ENCODE data around the gene FRMD4A.

FRMD4A gene

DNA sequence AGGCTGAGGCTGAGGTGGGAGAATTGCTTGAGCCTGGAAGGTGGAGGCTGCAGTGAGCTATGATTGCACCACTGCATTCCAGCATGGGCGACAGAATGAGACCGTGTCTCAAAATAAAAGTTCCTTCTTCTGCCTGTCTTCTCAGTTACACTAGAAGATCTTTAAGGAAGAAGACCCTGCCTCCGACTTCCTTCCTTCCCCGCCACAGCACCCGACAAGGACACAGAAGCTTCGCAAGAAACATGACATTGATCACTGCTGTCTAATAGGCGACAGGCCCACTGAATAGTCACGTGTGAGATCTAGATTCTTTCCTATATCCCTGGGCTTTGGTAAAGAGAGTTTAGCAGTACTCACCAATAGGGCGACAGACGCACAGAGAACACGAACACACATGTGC is 625.8 kb downstream of the FRMD4A start:
- DNase-seq (ENCODE audit: low read depth in 2 of 2), result no peak

DNA sequence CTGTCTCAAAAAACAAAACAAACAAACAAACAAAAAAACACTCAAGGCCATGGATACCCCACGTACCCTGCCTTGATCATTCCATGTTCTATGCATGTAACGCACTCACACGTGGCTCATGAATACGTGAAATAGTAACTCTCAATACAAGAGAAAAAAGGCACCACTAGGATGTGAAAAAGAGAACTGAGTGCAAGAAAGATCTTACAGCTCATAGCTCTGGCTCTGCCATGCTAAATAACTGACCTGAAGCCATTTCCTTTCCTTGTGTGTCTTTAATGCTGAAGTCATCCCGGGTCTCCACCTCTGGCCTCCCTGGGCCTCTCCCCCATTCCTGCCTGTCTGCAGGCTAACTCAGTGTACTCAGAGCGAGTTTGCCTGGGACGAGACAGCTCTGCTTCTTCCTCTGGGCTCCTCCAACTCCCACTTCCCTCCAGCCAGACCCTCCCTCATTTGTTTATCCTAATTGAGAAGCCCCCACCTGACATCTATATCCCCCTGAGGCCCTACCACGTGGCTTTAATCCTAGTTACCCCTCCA is 626.7 kb downstream of the FRMD4A start:
- no peak for DNase-seq (ENCODE audit: low read depth in 2 of 2)

DNA sequence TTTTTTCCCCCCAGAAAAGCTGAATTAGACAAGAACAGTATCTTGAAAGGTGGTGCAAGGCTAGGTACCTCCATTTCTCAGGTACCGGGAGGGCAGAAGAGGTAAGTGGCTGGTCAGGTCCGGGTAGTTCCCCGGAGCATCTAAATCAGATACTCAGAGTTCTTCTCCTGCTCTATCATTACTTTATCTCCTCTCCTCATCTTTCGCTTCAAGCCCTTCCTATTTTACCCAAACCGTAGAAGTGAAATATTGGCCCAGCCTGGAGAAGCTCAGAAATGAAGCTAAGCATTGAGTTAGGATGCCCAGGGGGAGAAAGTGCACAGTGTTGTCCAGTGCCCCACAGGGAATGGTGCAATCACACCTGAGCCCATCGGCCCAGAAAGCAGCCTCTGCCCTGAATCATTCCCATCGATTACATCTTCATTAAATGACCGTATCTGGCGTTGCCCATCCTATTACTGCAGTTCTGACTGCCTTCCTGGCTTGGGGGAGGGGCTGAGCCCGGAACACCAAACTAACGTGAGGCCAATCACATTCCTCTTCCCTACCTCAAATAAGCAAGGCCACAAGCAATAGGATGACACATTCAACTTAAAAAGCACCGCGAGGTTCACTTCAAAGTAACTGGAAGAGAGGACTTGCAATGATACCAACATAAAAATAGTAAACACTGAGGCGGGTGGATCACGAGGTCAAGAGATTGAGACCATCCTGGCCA is 627.5 kb downstream of the FRMD4A start:
- DNase-seq (ENCODE audit: low read depth in 2 of 2), result no peak

DNA sequence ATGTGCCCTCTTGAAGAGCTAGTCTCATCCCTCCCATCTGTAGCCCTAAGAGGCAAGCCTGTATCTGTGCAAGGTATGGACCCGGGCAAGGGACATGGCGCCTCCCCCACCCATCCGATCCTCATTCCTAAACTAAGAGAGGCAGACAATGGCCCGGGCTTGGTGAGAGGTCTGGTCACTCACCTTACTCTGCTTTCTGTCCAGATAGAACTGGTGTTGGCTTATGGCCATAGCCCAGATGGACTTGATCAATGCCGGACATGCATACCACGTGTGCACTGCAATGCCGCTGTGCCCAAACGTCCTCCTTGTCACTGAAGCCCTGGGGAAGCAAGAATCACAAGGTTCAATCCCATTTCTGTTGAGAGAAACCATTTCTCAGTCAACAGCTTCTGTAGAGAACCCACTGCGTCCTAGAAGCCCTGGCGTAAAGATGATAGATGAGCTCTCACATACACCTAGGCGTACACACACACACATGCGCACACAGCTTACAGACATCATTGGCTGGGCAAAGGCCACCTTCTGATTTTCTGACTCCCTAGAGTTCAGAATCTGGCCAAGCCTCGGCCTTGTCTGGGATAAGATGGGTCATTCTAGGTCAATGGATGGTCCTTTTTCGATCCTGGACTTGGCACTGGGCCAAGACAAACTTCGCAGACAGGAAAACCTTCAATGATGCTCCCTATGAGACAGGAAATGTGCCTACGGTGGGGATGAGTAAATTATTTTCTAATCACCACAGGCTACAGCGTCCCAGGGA is 629.4 kb downstream of the FRMD4A start:
- DNase-seq (ENCODE audit: low read depth in 2 of 2), result no peak

DNA sequence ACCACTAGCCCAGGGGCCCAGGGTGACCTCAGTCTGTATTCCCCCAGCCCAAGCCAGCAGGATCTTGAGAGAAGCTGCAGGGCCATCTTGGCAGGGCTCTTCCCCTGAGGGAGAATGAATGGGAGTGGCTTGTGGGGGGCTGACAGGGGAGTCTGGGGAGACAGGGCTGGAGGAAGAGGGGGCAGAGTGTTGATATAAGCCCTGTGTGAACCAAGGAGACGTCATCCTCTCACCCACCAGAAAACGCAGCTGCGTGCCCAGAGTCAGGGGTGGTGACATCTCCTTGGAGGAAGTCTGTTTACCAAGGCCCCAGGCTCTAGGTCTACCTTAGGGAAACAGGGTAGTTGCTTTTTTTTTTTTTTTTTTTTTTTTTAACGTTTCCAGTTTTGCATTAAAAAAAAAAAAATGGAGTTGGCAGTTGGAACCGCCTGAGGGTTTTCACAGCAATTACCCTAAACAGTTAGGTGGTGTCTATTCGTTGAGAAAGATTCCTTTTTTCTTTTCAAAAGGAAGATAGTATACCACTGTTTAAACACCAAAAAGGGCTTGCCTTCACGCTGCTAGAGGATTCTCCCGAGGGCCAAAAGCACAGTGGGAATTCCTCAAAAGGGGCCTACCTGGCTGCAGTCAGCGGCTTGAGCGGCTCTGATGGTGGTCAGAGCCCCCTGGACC is 630.1 kb downstream of the FRMD4A start:
- no peak for DNase-seq (ENCODE audit: low read depth in 2 of 2)

DNA sequence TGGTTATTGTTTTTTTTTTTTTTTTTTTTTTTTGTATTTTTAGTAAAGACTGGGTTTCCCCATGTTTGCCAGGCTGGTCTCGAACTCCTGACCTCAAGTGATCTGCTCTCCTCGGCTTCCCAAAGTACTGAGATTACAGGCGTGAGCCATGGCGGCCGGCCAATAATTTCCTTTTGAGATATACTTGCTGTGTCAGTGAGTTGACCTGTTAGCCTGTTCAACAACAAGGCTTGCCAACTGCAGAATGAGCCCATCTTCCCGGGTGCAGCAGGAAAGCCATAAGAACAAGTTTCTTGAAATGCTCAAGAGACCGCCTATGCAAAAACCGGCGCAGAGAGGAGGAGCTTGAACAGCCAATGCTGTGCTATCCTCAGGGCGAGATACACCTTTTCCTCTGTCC is 631.5 kb downstream of the FRMD4A start:
- DNase-seq (ENCODE audit: low read depth in 2 of 2), result no peak

DNA sequence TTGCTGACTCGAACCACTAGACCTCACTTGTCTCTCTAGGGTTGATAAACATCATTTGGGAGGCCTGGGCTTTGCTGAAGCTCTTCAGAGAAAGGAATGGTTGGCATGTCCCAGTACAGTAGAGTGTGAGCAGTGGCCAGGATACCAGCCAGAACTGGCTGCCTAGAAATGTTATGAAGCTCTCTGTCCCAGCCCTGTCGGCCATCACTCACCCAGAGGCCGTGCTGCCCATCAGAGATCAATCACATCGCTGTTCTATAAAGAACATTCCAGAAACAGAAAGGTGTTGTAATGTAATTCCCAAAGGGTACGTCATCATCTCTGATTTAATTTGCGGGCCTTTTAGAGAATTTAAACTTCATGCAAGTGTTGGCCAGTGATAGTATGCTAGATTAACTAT is 632.5 kb downstream of the FRMD4A start:
- DNase-seq (ENCODE audit: low read depth in 2 of 2), result no peak

DNA sequence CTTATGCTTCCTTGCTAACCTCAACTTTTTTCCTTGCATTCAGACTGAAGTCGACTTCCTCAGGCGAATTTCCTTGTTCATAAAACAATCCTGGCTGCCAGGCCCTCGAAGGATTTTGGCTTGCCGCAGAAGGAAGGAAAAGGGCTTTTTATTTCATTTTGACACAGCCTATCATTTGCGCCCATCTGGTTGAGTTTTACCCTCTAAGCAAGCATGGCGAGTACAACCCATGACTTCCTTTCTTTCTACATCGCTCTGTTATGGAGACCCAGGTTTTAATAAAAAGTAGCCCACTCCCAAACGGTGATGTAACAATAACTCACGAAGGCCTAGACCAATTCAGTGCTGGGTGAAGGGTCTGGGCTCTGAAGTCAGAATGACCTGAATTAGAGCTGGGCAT is 634.7 kb downstream of the FRMD4A start:
- no peak for DNase-seq (ENCODE audit: low read depth in 2 of 2)

DNA sequence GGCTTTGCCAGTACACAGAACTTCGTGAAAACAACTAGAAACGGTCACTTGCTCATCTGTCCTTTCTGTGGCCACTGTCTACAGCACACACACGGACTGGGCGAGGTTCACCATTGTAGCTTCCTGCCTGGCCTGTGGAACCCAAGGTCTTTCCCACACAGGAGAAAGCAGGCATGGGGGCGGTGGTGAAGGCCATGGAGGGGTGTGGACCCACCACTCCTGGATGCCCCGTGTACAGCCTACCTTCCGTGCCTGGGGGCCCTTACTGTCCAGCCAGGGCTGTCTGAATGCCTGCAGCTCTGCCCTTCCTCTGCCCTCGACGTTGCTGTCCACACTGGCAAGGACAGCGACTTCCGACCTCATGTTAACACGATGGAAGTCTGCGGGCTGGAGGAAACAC is 635.1 kb downstream of the FRMD4A start:
- no peak for DNase-seq (ENCODE audit: low read depth in 2 of 2)

DNA sequence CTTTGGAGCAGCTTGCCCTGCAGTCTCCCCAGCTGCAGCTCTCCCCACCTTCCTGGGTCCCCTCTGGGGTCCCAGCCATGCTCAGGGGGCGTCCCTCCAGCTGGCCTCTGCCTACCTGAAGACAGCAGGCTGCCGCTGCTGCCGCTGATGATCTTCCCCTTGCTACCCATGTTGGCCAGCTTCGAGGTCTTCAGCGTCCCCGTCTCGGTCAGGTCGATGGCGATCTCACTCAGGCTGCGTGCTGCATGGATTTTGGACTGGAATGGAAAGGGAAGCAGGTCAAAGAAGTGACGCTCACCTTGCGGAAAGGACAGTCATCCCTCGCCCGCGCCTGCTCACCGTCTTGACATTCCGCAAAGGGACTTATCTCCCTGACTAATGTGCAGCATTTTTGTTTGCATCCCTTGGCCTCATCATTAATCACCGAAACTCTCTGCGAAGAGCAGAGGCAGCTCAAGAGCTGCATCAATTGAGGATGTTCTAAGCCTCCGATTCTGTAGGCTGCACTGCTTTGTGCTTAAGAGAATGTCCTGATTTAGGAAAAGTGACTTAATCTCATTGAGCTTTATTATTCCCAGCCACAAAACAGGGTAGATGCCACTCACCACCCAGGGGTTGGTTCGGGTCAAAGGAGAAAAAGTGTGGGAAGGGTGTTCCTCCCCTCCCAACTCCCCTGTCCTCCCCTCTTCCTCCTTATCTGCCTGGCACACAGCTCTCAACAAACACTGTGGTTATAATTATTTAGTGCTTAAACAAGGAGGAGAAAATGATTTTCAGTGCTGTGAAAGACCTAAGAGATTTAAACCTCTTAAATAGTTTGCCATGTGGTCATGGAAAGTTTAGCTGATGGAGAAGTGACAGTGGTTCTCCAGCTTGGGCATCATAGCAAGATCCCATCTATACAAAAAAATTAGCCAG is 636.7 kb downstream of the FRMD4A start:
- no peak for DNase-seq (ENCODE audit: low read depth in 2 of 2)

DNA sequence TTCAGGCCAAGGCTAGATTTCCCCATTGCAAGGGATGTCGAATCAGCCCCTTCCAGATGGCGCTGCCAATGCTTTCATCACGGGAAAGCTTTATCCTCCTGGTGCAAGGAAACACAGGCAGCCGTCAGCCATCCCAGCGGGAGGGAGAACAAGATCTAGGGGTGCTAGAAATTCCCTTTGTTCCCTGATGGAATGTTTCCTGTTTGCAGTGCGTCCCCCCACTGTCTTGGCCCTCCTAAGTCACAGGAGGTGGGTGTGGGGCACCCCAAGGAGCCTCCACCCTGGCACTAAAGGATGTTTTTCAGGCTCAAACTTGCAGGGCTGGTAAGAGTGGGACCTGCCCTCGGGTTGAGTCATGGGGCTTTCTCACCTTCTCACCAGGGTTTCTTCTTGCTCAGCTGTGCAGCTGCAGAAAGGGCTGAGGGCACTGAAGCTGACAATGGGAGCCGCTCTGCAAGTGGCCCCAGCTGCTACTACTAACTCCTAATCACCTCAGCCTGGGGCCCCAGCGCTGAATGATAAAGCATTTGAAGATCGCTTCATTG is 640.4 kb downstream of the FRMD4A start:
- no peak for DNase-seq (ENCODE audit: low read depth in 2 of 2)

DNA sequence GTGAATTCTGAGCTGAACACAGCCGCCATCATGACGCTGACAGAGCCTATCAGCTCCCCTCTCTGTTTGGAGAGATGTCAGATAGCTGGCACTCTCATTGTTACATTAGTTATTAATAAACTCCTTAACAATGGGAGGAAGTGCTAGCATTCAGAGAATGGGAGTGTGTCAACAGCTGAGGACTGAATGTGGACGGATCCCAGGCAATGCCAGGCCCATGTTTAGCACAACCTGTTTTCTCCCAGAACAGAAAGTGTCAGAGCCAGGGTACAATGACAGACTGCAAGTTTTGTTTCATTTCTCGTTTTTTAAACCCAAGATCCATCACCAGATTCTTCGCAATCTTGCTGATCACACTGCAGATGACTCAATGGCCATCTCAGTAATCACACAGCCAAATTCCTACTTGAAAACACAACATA is 644.4 kb downstream of the FRMD4A start:
- DNase-seq (ENCODE audit: low read depth in 2 of 2), result no peak

DNA sequence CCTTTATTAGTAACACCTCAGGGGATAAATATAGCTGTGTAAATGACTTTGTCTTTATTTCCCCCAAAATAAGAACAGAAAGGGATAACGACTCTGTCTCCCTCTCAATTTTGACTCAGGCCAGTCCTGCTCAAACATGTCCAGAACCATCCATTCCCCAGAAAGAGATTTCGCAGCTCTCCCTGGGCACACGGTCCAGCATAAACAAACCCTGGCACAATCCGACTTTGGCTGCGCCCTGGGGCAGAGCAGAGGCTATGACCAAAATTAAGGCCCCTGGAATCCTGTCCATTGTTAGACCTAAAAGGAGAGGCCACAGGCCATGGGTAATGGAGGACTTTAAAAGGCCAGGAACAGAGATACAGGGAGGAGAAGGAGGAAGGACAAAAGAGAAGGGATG is 644.8 kb downstream of the FRMD4A start:
- no peak for DNase-seq (ENCODE audit: low read depth in 2 of 2)

DNA sequence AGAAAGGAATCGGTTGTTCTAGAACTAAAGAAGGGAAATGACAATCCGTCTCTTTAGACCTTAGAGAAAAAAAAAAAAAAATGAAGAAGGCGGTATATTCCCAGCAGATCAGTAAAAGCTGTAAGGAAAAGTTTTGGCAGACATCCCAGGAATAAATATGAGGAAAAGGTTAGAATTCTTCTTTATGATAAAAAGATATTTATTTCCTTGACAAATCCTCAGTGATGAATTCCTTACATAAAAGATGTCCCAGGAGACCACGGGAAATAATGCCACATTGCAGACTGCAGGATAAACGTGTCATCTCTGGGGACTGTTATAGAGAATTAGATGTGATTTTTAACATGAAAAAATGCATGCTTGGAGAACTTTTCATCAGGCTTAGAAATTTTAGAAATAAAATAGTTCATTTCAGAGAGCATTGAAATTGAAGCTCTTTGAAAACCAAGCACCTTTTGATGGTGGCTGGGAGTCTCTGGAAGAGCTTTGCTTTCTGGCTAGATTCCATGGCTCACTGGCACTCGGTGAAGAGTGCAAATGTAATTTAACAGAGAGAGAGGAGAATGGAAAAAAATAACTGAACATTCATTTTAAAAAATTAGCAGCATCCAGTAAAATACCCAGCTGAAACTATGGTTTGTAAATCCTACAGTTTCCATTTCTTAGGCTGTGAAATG is 645.8 kb downstream of the FRMD4A start:
- no peak for DNase-seq (ENCODE audit: low read depth in 2 of 2)

DNA sequence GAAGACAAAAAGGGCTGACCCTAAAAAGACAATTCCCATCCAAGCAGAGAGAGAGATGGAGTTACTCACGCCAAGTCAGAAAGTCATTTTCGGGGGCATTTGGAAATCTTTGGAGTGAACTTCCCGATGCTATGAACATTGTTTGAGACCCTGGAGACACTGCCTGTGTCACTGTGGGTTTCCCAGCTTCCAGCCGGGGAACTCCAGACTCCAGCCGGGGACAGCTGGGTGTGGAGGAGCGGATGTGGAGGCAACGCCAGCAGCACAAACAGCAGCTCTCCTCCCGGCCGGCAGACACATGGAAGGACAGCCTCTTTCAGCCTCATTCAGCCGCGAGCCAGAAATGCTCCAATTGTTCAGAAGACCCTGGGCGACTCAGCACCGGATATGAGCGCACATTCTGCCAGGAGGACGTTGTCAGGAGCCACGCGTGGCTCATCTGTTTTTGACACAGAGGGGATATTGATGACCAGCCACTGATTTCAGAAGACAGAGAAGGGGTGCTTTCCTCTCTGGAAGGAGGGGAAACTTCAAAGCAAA is 646.4 kb downstream of the FRMD4A start:
- no peak for DNase-seq (ENCODE audit: low read depth in 2 of 2)

DNA sequence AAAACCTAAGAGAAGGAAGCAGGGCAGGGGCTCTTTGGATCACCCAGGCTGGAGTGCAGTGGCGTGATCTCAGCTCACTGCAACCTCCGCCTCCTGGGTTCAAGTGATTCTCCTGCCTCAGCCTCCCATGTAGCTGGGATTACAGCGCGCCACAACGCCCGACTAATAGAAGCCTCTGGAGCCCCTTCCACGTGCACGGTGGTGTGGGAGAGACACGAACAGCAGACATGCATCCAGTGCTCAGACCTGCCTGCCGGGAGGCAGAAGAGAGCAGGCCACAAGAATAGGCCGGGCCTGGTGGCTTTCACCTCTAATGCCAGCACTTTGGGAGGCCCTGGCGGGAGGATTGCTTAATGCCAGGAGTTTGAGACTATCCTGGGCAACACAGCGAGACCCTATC is 647.7 kb downstream of the FRMD4A start:
- no peak for DNase-seq (ENCODE audit: low read depth in 2 of 2)

DNA sequence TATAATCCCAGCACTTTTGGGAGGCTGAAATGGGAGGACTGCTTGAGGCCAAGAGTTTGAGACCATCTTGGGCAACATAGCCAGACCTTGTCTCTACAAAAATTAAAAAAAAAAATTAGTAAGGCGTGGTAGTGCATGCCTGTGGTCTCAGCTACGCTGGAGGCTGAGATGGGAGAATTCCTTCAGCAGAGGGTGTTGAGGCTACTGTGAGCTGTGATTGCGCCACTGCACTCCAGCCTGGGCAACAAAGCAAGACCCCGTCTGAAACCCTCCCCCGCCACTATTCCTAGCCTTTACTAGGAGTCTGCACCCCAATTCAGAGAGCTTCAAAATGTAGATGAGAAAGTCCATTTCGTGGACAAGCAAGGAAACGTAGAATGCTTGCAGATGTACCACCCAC is 648.8 kb downstream of the FRMD4A start:
- no peak for DNase-seq (ENCODE audit: low read depth in 2 of 2)

DNA sequence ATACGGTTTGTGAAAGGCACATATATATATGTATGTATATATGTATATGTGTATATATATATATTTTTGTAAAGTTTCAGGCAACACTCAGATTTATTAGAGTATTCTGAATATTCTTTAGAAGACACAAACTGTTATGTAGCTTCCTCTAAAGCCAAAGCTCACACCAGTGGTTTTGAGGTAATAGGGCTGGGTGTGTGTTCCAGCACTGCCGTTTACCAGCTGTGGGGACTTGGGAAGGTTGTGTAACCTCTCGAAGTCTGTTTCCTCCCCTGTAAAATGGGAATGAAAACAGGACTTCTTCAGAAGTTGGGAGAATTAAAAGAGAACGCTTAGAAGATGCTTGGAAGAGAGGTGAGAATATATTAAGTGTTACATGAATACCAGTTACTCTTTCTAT is 649.2 kb downstream of the FRMD4A start:
- DNase-seq (ENCODE audit: low read depth in 2 of 2), result no peak

DNA sequence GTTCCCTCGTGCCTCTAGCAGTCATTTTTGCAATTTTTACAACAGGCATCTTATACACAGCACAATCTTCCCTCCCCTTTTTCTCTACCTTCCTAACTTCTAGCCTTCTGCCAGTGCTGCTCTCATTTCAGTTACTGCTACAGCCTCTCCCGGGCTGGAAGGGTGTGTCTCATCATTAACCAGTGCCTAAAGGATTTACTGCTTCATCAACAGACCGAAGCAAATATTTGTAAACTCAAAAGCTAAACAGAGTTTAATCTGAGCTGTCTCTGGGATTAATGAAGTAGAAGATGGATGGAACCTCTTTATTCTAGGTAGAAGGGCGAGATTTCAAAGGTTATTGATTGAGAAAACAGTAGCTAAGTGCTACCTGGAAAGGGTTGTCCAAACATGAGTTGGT is 649.6 kb downstream of the FRMD4A start:
- no peak for DNase-seq (ENCODE audit: low read depth in 2 of 2)

DNA sequence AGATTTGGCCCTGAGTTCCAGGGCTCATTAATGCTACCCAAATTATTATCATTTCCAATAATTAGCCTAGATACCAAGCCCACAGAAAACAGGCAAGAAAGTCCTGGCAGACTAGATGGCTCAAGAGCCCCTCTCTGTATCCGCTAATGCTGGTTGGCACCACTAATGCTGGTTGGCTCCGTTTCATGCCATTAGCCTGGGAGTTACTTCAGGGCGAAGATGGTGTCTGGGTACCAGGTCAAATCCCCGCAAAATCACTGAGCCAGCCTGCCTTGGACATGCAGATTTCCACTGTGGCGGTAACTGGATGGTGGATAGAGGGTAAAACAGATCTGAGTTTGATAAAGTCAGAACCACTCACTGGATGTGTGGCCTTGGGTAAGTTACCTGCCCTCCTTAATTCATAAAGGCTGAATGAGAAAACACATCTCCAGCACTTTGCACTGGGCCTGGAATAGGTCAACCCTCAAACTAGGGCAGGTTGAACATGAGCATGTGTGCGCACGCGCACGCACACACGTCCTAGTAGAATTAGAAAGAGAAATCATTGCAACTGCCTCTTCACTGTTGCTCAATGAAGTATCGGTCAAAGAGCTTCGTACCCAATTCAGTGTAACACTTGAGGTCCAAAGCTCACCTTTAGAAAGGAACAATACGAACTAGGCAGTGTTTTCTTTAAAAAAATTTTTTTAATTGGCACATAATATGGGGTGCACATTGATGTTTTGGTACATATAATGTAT is 652.5 kb downstream of the FRMD4A start:
- DNase-seq (ENCODE audit: low read depth in 2 of 2), result no peak

Measured in stimulated activated CD4-positive, alpha-beta T cell treated with anti-CD3 and anti-CD28 coated beads, Interleukin-15, amount 100 ng/mL, for 48 hours (primary cell).